K562 (cell line): Measurements from ENCODE around the gene PNMT. TPM values are rescaled to one million over a fixed set of nuclear protein-coding genes. Genes with fewer than 3 reads are reported as not detected.
A peak's percentile ranks its signal among the peaks of the same experiment; 100 is the strongest.

Source experiments
- ESRRA ChIP-seq: fragments of 450-650 bp; IDR thresholded peaks from 2 replicates; pipeline ENCODE4 v1.6.1; 2014; ENCODE audit warnings: low read depth, mild to moderate bottlenecking, moderate library complexity, borderline replicate concordance
- HDAC8 ChIP-seq: fragments of 450-650 bp; IDR thresholded peaks from 2 replicates; pipeline ENCODE4 v1.6.1; 2016; ENCODE audit warnings: mild to moderate bottlenecking, missing genetic modification characterization, moderate library complexity, missing compliant biosample characterization
- JUN ChIP-seq, 2 experiments: sonication (generic) in 1 of 2; formaldehyde crosslinking in 1 of 2; IDR thresholded peaks; 2 replicates each; pipeline versions ENCODE4 v1.6.1 to v1.8.0; 2012 to 2022; ENCODE audit warnings: borderline replicate concordance in 2 of 2, mild to moderate bottlenecking in 2 of 2, improper control_type of control experiment in 1 of 2, low read depth in 1 of 2, low read length in 1 of 2, missing genetic modification reagents in 1 of 2
- MCM3 ChIP-seq: fragments of 450-650 bp; IDR thresholded peaks from 2 replicates; pipeline ENCODE4 v1.6.1; 2016
- MEF2D ChIP-seq: conservative IDR thresholded peaks from 2 replicates; pipeline ENCODE4 v1.6.1; 2016; ENCODE audit warnings: low read depth, missing genetic modification characterization, missing compliant biosample characterization
- MYNN ChIP-seq, 2 experiments: sonication (generic); formaldehyde crosslinking in 1 of 2; IDR thresholded peaks; 2 replicates each; pipeline versions ENCODE4 v1.5.0 to v1.6.1; 2016 to 2020; ENCODE audit warnings: antibody characterized with exemption in 1 of 2, missing genetic modification reagents in 1 of 2
- NR0B1 ChIP-seq: fragments of 450-650 bp; IDR thresholded peaks from one replicate; pipeline ENCODE4 v1.6.1; 2018; ENCODE audit warnings: mild to moderate bottlenecking, moderate library complexity; ENCODE audit not compliant: partially characterized antibody
- NR1H2 ChIP-seq: sonication (generic); formaldehyde crosslinking; IDR thresholded peaks from 2 replicates; pipeline ENCODE4 v1.4.0; 2020; ENCODE audit warnings: mild to moderate bottlenecking, missing genetic modification reagents
- TEAD2 ChIP-seq: fragments of 450-650 bp; IDR thresholded peaks from 2 replicates; pipeline ENCODE4 v1.6.1; 2016; ENCODE audit warnings: missing genetic modification characterization, control low read depth, missing compliant biosample characterization
- ZBTB11 ChIP-seq, 3 experiments: fragments of 200-800 bp in 1 of 3; fragments of 250-450 bp in 1 of 3; fragments of 450-650 bp in 1 of 3; sonication (Bioruptor Pico) in 1 of 3; sonication (Bioruptor generic) in 1 of 3; formaldehyde crosslinking in 1 of 3; IDR thresholded peaks; 2 replicates each; pipeline versions ENCODE4 v1.6.1 to v1.8.0; 2016 to 2022; ENCODE audit warnings: mild to moderate bottlenecking in 2 of 3, missing genetic modification characterization in 2 of 3, missing compliant biosample characterization in 1 of 3, moderate library complexity in 1 of 3
- ZNF354B ChIP-seq: fragments of 250-450 bp; sonication (Bioruptor Pico); IDR thresholded peaks from 2 replicates; pipeline ENCODE4 v1.4.0; 2020
- ZNF766 ChIP-seq: fragments of 200-800 bp; sonication (Bioruptor generic); conservative IDR thresholded peaks from 2 replicates; pipeline ENCODE4 v1.6.1; 2016; ENCODE audit warnings: missing genetic modification characterization, missing compliant biosample characterization
- polyA plus RNA-seq, 8 experiments: library from polyadenylated mRNA; depleted of rRNA in 4 of 8; stranded (reverse) in 5 of 8; unstranded in 3 of 8; fragments of >200 nt; fragmentation: Nextera tagmentation in 2 of 8; fragmentation: Illumina TruSeq in 1 of 8; extraction: Ambion mirVana in 2 of 8; extraction: Trizol in 1 of 8; gene quantifications; 2 replicates each; pipeline versions ENCODE4 v1.2.1 to v1.2.3, GENCODE V29; 2011 to 2014; ENCODE audit warnings: inconsistent platforms in 1 of 8, missing spikeins in 1 of 8
- total RNA-seq, 7 experiments: library from RNA; depleted of rRNA in 6 of 7; stranded (reverse); fragments of >200 nt in 6 of 7; fragmentation: Illumina TruSeq in 2 of 7; extraction: Trizol in 2 of 7; gene quantifications; 2 replicates each; pipeline versions ENCODE4 v1.2.1 to v1.2.3, GENCODE V29; 2011 to 2021; ENCODE audit warnings: low replicate concordance in 1 of 7
- TF ChIP-seq, protein P1 (sequence below): fragments of 450-650 bp; IDR thresholded peaks from 2 replicates; pipeline ENCODE4 v1.6.1; 2017; ENCODE audit warnings: antibody characterized with exemption, mild to moderate bottlenecking
- TF ChIP-seq, protein P2 (sequence below), 2 experiments: fragments of 450-650 bp in 1 of 2; sonication (generic) in 1 of 2; formaldehyde crosslinking in 1 of 2; IDR thresholded peaks in 1 of 2; conservative IDR thresholded peaks in 1 of 2; 2 replicates each; pipeline versions ENCODE4 v1.6.1 to v1.8.1; 2016 to 2023; ENCODE audit warnings: mild to moderate bottlenecking in 2 of 2, moderate library complexity in 2 of 2, inconsistent platforms in 1 of 2, missing genetic modification reagents in 1 of 2

PNMT gene
- total and polyA plus RNA-seq, 9 of the 15 experiments (the other 6 are each of a cell fraction or from before 2014, with no cell fraction given): 0.55 to 18.1 (median 5.8) TPM

DNA sequence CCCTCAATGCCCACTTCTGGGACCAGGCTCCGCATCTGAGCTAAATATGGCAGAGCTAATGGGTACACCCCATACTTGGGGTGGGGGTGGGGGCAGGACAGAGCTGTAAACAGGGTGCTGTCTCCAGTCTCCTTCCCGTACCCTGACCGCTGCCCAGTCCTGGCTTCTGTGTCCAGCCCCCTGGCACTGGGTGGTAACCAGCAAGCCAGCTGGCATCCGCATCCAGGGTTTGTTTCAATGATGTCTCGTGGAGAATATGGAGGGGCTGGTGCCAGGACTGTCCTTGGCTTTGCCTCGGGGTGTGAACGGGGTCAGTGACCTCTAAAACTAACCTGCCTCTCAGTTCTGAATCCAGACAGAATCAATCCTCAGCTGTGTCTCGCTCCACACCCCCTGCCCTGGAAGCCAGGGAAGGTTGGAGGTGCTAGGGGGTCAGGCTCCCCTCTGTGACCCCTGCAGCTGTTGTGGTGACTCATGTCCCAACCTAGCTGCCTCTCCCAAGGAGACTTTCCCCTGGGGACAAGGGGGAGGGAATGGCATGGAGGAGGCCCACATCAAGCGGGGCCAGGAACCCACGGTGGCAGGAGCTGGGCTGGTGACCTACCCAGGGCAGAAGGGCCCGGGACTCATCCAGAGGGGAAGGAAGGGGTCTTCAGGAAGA lies 1.5 kb upstream of the PNMT start (continued):
- peak; percentile 58; the same call in 1 of the 2 replicates for TF ChIP-seq MYNN (IDR thresholded peaks at IDR 0.05)
- TF ChIP-seq MYNN (CRISPR knock-in tag; IDR thresholded peaks at IDR 0.05): no peak
- no peak for TF ChIP-seq MEF2D
- no peak for TF ChIP-seq HDAC8 (tag)
- no peak for TF ChIP-seq MCM3
- TF ChIP-seq ZNF766 (CRISPR knock-in tag): 0 out of 2 replicates have a peak, but pooled peaks have one; percentile 26
- peak in 1 of 3 experiments; percentile 52; a peak in 1 of 6 replicates for TF ChIP-seq ZBTB11 (CRISPR knock-in tag; IDR thresholded peaks at IDR 0.05)
- no peak for TF ChIP-seq ZNF354B (CRISPR knock-in tag)
- 0 out of 2 replicates have a peak, but pooled peaks have one; percentile 60 for TF ChIP-seq JUN (IDR thresholded peaks at IDR 0.05; ENCODE audit: borderline replicate concordance, low read depth, low read length)
- TF ChIP-seq JUN (CRISPR knock-in tag; IDR thresholded peaks at IDR 0.05; ENCODE audit: borderline replicate concordance): no peak
- TF ChIP-seq, protein P1, sequence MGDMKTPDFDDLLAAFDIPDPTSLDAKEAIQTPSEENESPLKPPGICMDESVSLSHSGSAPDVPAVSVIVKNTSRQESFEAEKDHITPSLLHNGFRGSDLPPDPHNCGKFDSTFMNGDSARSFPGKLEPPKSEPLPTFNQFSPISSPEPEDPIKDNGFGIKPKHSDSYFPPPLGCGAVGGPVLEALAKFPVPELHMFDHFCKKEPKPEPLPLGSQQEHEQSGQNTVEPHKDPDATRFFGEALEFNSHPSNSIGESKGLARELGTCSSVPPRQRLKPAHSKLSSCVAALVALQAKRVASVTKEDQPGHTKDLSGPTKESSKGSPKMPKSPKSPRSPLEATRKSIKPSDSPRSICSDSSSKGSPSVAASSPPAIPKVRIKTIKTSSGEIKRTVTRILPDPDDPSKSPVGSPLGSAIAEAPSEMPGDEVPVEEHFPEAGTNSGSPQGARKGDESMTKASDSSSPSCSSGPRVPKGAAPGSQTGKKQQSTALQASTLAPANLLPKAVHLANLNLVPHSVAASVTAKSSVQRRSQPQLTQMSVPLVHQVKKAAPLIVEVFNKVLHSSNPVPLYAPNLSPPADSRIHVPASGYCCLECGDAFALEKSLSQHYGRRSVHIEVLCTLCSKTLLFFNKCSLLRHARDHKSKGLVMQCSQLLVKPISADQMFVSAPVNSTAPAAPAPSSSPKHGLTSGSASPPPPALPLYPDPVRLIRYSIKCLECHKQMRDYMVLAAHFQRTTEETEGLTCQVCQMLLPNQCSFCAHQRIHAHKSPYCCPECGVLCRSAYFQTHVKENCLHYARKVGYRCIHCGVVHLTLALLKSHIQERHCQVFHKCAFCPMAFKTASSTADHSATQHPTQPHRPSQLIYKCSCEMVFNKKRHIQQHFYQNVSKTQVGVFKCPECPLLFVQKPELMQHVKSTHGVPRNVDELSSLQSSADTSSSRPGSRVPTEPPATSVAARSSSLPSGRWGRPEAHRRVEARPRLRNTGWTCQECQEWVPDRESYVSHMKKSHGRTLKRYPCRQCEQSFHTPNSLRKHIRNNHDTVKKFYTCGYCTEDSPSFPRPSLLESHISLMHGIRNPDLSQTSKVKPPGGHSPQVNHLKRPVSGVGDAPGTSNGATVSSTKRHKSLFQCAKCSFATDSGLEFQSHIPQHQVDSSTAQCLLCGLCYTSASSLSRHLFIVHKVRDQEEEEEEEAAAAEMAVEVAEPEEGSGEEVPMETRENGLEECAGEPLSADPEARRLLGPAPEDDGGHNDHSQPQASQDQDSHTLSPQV: peak; percentile 47; the same call in 1 of the 2 replicates
- 0 out of 2 replicates have a peak, but pooled peaks have one; percentile 12 for TF ChIP-seq NR1H2 (CRISPR knock-in tag)
- TF ChIP-seq NR0B1: no peak
- no peak for TF ChIP-seq TEAD2 (tag)
- TF ChIP-seq, protein P2, sequence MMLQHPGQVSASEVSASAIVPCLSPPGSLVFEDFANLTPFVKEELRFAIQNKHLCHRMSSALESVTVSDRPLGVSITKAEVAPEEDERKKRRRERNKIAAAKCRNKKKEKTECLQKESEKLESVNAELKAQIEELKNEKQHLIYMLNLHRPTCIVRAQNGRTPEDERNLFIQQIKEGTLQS (IDR thresholded peaks at IDR 0.05): peak; percentile 82
- TF ChIP-seq, protein P2 (CRISPR knock-in tag; conservative IDR thresholded peaks at IDR 0.05): no peak
- TF ChIP-seq ESRRA: peak; percentile 25; the same call in 1 of the 2 replicates
